Rectal smooth muscle tissue (tissue), 1 donor: ENCODE measurements around the gene GMPR.

Experiments
- H3K27ac ChIP-seq: one replicate; pipeline ENCODE4 v1.7.0; 2013; ENCODE audit warnings: low read depth, low read length, inconsistent platforms
- H3K27me3 ChIP-seq: one replicate; pipeline ENCODE4 v1.7.0; 2013; ENCODE audit warnings: low read length; ENCODE audit not compliant: control insufficient read depth, insufficient read depth
- H3K36me3 ChIP-seq: one replicate; pipeline ENCODE4 v1.7.0; 2013; ENCODE audit warnings: low read length; ENCODE audit not compliant: control insufficient read depth, insufficient read depth
- H3K4me1 ChIP-seq: one replicate; pipeline ENCODE4 v1.7.0; 2013; ENCODE audit warnings: low read length; ENCODE audit not compliant: control insufficient read depth, insufficient read depth
- H3K4me3 ChIP-seq: one replicate; pipeline ENCODE4 v1.7.0; 2013; ENCODE audit warnings: low read length
- H3K9ac ChIP-seq: one replicate; pipeline ENCODE4 v1.7.0; 2013; ENCODE audit warnings: low read length

The GMPR gene

GRCh38 chr6:16228043-16228442 is 10.3 kb upstream of the GMPR start:
- H3K27me3 ChIP-seq: no peaks in the 10 kb centered on the region
- no peaks in the 10 kb centered on the region for H3K36me3 ChIP-seq

GRCh38 chr6:16228709-16229665 is 9.4 kb upstream of the GMPR start:
- no peak overlapping the region for H3K9ac ChIP-seq
- H3K27me3 ChIP-seq: no peaks in the 10 kb centered on the region
- peak overlapping the region; percentile 48 for H3K4me3 ChIP-seq
- H3K27ac ChIP-seq: no peak overlapping the region
- no peaks in the 10 kb centered on the region for H3K36me3 ChIP-seq
- peaks cover 10% of the 10 kb centered on the region for H3K4me1 ChIP-seq

More at GRCh38 chr6:16228043-16228442, 10.3 kb upstream of the GMPR start:
- Histone ChIP-seq H3K4me3 (no peak overlapping the region), H3K4me1 (peaks cover 10% of the 10 kb centered on the region), H3K27ac (no peak overlapping the region), H3K9ac (no peak overlapping the region)

- H3K27ac ChIP-seq: no peak overlapping the region
- peaks cover 10% of the 10 kb centered on the region for H3K4me1 ChIP-seq
- no peaks in the 10 kb centered on the region for H3K27me3 ChIP-seq
- no peak overlapping the region for H3K4me3 ChIP-seq
- no peaks in the 10 kb centered on the region for H3K36me3 ChIP-seq
- H3K9ac ChIP-seq: no peak overlapping the region
Observed at GRCh38 chr6:16229700-16230099, 8.7 kb upstream of the GMPR start.

- Histone ChIP-seq H3K36me3 (no peaks in the 10 kb centered on the region), H3K27me3 (no peaks in the 10 kb centered on the region), H3K4me1 (peaks cover 10% of the 10 kb centered on the region), H3K27ac (no peak overlapping the region), H3K9ac (no peak overlapping the region), H3K4me3 (no peak overlapping the region)
Observed at GRCh38 chr6:16230953-16231352, 7.4 kb upstream of the GMPR start.

- Histone ChIP-seq H3K9ac (no peak overlapping the region), H3K27me3 (no peaks in the 10 kb centered on the region), H3K4me1 (peaks cover 10% of the 10 kb centered on the region), H3K4me3 (no peak overlapping the region), H3K27ac (no peak overlapping the region), H3K36me3 (no peaks in the 10 kb centered on the region)
Observed at GRCh38 chr6:16232086-16232485, 6.3 kb upstream of the GMPR start.

- no peak overlapping the region for H3K27ac ChIP-seq
- no peaks in the 10 kb centered on the region for H3K36me3 ChIP-seq
- no peaks in the 10 kb centered on the region for H3K27me3 ChIP-seq
- H3K4me3 ChIP-seq: no peak overlapping the region
- H3K4me1 ChIP-seq: peaks cover 4% of the 10 kb centered on the region
- H3K9ac ChIP-seq: no peak overlapping the region
Observed at GRCh38 chr6:16236009-16236501, 2.3 kb upstream of the GMPR start.

- H3K36me3 ChIP-seq: no peaks in the 10 kb centered on the region
- H3K4me3 ChIP-seq: peak overlapping the region; percentile 16
- H3K27ac ChIP-seq: peak overlapping the region; percentile 27
- H3K4me1 ChIP-seq: peaks cover 4% of the 10 kb centered on the region
- no peak overlapping the region for H3K9ac ChIP-seq
- no peaks in the 10 kb centered on the region for H3K27me3 ChIP-seq
Observed at GRCh38 chr6:16236631-16237199, 1.7 kb upstream of the GMPR start.

GRCh38 chr6:16237242-16237641 is 1.1 kb upstream of the GMPR start:
- Histone ChIP-seq H3K27ac (peak overlapping the region; percentile 26), H3K36me3 (no peaks in the 10 kb centered on the region), H3K9ac (no peak overlapping the region), H3K4me1 (peaks cover 4% of the 10 kb centered on the region), H3K27me3 (no peaks in the 10 kb centered on the region), H3K4me3 (no peak overlapping the region)

GRCh38 chr6:16238963-16239797 is 793 bp downstream of the GMPR start:
- peak overlapping the region; percentile 6 for H3K9ac ChIP-seq
- H3K4me3 ChIP-seq: peak overlapping the region; percentile 67
- peaks cover 10% of the 10 kb centered on the region for H3K4me1 ChIP-seq
- H3K36me3 ChIP-seq: no peaks in the 10 kb centered on the region
- no peaks in the 10 kb centered on the region for H3K27me3 ChIP-seq
- H3K27ac ChIP-seq: peak overlapping the region; percentile 71

- Histone ChIP-seq H3K4me1 (peaks cover 13% of the 10 kb centered on the region), H3K9ac (peak overlapping the region; percentile 4), H3K27ac (peak overlapping the region; percentile 71), H3K27me3 (no peaks in the 10 kb centered on the region), H3K36me3 (no peaks in the 10 kb centered on the region), H3K4me3 (peak overlapping the region; percentile 67)
Observed at GRCh38 chr6:16239798-16240123, 1.4 kb downstream of the GMPR start.

- Histone ChIP-seq H3K4me3 (no peak overlapping the region), H3K9ac (no peak overlapping the region), H3K36me3 (no peaks in the 10 kb centered on the region), H3K4me1 (peaks cover 13% of the 10 kb centered on the region), H3K27me3 (no peaks in the 10 kb centered on the region), H3K27ac (no peak overlapping the region)
Observed at GRCh38 chr6:16240589-16241320, 2.4 kb downstream of the GMPR start.

- Histone ChIP-seq H3K4me1 (peaks cover 13% of the 10 kb centered on the region), H3K27ac (no peak overlapping the region), H3K9ac (no peak overlapping the region), H3K4me3 (no peak overlapping the region), H3K36me3 (peaks cover under 1% of the 10 kb centered on the region), H3K27me3 (peaks cover 2% of the 10 kb centered on the region)
Observed at GRCh38 chr6:16241321-16241689, 2.9 kb downstream of the GMPR start.
